Endothelial cell of umbilical vein (primary cell): ENCODE results near the gene EIF5B. TPM values are rescaled to one million over a fixed set of nuclear protein-coding genes. Genes with fewer than 3 reads are reported as not detected.

Source experiments
- BruUV-seq: library from RNA; stranded (reverse); fragments of 400-500 nt; replicated peaks from 2 replicates; lab custom pipeline; 2021; lab: Mats Ljungman, UMichigan
- CTCF ChIA-PET: fragments of 300-600, 350-600 bp; sonication (Branson Sonifier 250); formaldehyde crosslinking; loops from one replicate; lab custom pipeline; 2021; ENCODE audit warnings: antibody characterized with exemption, inconsistent platforms; lab: Charles Lee
- POLR2A ChIA-PET: fragments of 300-600, 350-600 bp; sonication (Branson Sonifier 250); formaldehyde crosslinking; loops from one replicate; lab custom pipeline; 2021; ENCODE audit warnings: antibody characterized with exemption, inconsistent platforms; lab: Charles Lee
- DNase-seq: peaks from one replicate; pipeline ENCODE4 v3.0.0-alpha.2; 2011; ENCODE audit warnings: low read depth, low spot score
- FAIRE-seq: peaks from 2 replicates; lab custom pipeline; 2011; peaks lifted over from hg19 to GRCh38; lab: Jason Lieb, UNC
- H2AFZ ChIP-seq: 2 replicates; pipeline ENCODE4 v1.6.0; 2012; ENCODE audit warnings: low read depth, low read length, control low read depth, inconsistent platforms
- H3K27ac ChIP-seq: 2 replicates; pipeline ENCODE4 v1.5.1; 2011; ENCODE audit warnings: low read depth, mild to moderate bottlenecking, control low read depth, low read length, moderate library complexity; ENCODE audit not compliant: insufficient read depth
- H3K27me3 ChIP-seq, 2 experiments: 2 replicates each; pipeline versions ENCODE4 v1.6.0 to v1.6.1; 2011; ENCODE audit warnings: low read length in 2 of 2, mixed read lengths in 1 of 2; ENCODE audit not compliant: control insufficient read depth in 2 of 2, insufficient read depth in 2 of 2
- H3K36me3 ChIP-seq, 2 experiments: 2 replicates in 1 of 2; 3 replicates in 1 of 2; pipeline ENCODE4 v1.5.1; 2011; ENCODE audit warnings: low read length in 2 of 2, mild to moderate bottlenecking in 1 of 2, moderate library complexity in 1 of 2; ENCODE audit not compliant: control insufficient read depth in 2 of 2, insufficient read depth in 2 of 2; ENCODE audit errors: extremely low read depth in 1 of 2
- H3K4me1 ChIP-seq: 3 replicates; pipeline ENCODE4 v1.5.1; 2011; ENCODE audit warnings: mild to moderate bottlenecking, low read length; ENCODE audit not compliant: control insufficient read depth, insufficient read depth; ENCODE audit errors: extremely low read depth
- H3K4me2 ChIP-seq: 2 replicates; pipeline ENCODE4 v1.6.1; 2011; ENCODE audit warnings: low read length, control low read depth, mixed read lengths; ENCODE audit not compliant: insufficient read depth
- H3K4me3 ChIP-seq, 3 experiments: fragments of 200-600 bp in 1 of 3; sonication (generic), shearing (Covaris generic) in 1 of 3; replicated peaks in 1 of 3; 2 replicates each; pipeline ENCODE4 v1.5.1; 2011 to 2016; ENCODE audit warnings: control low read depth in 3 of 3, low read length in 3 of 3, mild to moderate bottlenecking in 2 of 3, inconsistent platforms in 1 of 3, low read depth in 1 of 3, moderate library complexity in 1 of 3; ENCODE audit not compliant: insufficient read depth in 1 of 3
- H3K79me2 ChIP-seq: 2 replicates; pipeline ENCODE4 v1.6.0; 2012; ENCODE audit warnings: low read length, inconsistent platforms; ENCODE audit not compliant: control insufficient read depth, insufficient read depth
- H3K9ac ChIP-seq: replicated peaks from 2 replicates; pipeline ENCODE3; 2011; ENCODE audit warnings: low read length, control low read depth; ENCODE audit not compliant: insufficient read depth; ENCODE audit errors: extremely low read depth
- H3K9me1 ChIP-seq: replicated peaks from 3 replicates; pipeline ENCODE4 v1.6.0; 2011; ENCODE audit warnings: mild to moderate bottlenecking, low read length; ENCODE audit not compliant: control insufficient read depth, insufficient read depth; ENCODE audit errors: extremely low read depth
- H3K9me3 ChIP-seq: replicated peaks from 2 replicates; pipeline ENCODE4 v1.5.1; 2012; ENCODE audit warnings: low read length, inconsistent platforms; ENCODE audit not compliant: control insufficient read depth, insufficient read depth
- H4K20me1 ChIP-seq: replicated peaks from 2 replicates; pipeline ENCODE3; 2011; ENCODE audit warnings: mild to moderate bottlenecking, low read length; ENCODE audit not compliant: control insufficient read depth, insufficient read depth; ENCODE audit errors: extremely low read depth
- CTCF ChIP-seq, 2 donors: IDR thresholded peaks; 1 replicate in 1 of 2; 2 replicates in 1 of 2; pipeline ENCODE4 v1.5.1; 2011; ENCODE audit warnings: low read length in 2 of 2, mild to moderate bottlenecking in 2 of 2, moderate library complexity in 2 of 2, control low read depth in 1 of 2, inconsistent platforms in 1 of 2, low read depth in 1 of 2; ENCODE audit not compliant: insufficient read depth in 1 of 2; ENCODE audit errors: extremely low read depth in 1 of 2
- EZH2 ChIP-seq: IDR thresholded peaks from 2 replicates; pipeline ENCODE4 v1.6.1; 2012; ENCODE audit warnings: borderline replicate concordance, low read depth, mild to moderate bottlenecking, moderate library complexity, low read length, inconsistent platforms; ENCODE audit not compliant: severe bottlenecking
- FOS ChIP-seq: IDR thresholded peaks from 2 replicates; pipeline ENCODE4 v1.6.1; 2011; ENCODE audit warnings: mild to moderate bottlenecking, low read length, moderate library complexity, borderline replicate concordance; ENCODE audit not compliant: insufficient read depth
- GATA2 ChIP-seq: IDR thresholded peaks from 2 replicates; pipeline ENCODE4 v1.7.0; 2011; ENCODE audit warnings: low read depth, mild to moderate bottlenecking, moderate library complexity, mixed read lengths, low read length; ENCODE audit not compliant: insufficient read length, insufficient read depth
- JUN ChIP-seq: IDR thresholded peaks from 2 replicates; pipeline ENCODE4 v1.6.1; 2011; ENCODE audit warnings: borderline replicate concordance, low read depth; ENCODE audit not compliant: insufficient read length, insufficient read depth
- MYC ChIP-seq: IDR thresholded peaks from one replicate; pipeline ENCODE4 v1.6.1; 2011; ENCODE audit warnings: mild to moderate bottlenecking, low read depth, low read length
- POLR2A ChIP-seq: IDR thresholded peaks from 2 replicates; pipeline ENCODE4 v1.6.1; 2012; ENCODE audit warnings: low read depth, mild to moderate bottlenecking, control low read depth, low read length
- POLR2AphosphoS5 ChIP-seq: IDR thresholded peaks from 2 replicates; pipeline ENCODE4 v1.6.1; 2012; ENCODE audit warnings: low read depth, mild to moderate bottlenecking, control low read depth, low read length, moderate library complexity; ENCODE audit not compliant: insufficient read depth
- dilution Hi-C: fragments of 300-500 bp; cut with MboI; formaldehyde crosslinking; loops from one replicate; pipeline ENCODE4 v1.15.0; 2019; ENCODE audit warnings: low sequenced_read_pairs; ENCODE audit not compliant: extremely low pct_ligation_motif_present
- intact Hi-C: fragments of 100-400 bp; cut with micrococcal nuclease; formaldehyde crosslinking; loops from one replicate; pipeline ENCODE4 v1.10.0; 2022
- polyA plus RNA-seq, 4 experiments: library from polyadenylated mRNA; depleted of rRNA in 3 of 4; stranded (reverse) in 3 of 4; unstranded in 1 of 4; fragments of >200 nt; gene quantifications; 2 replicates each; pipeline versions ENCODE4 v1.2.1 to v1.2.3, GENCODE V29; 2011 to 2012; ENCODE audit warnings: missing spikeins in 1 of 4
- total RNA-seq: library from RNA; stranded (reverse); gene quantifications from 2 replicates; pipeline ENCODE4 v1.2.3, GENCODE V29; 2021
- TF ChIP-seq, protein P1 (sequence below): IDR thresholded peaks from 2 replicates; pipeline ENCODE4 v1.6.1; 2011; ENCODE audit not compliant: insufficient read depth, insufficient read length

Gene EIF5B
- total and polyA plus RNA-seq, 2 donors (not counting 3 experiments of a cell fraction or from before 2014, with no cell fraction given), result 10.1 to 54.5 TPM

DNA sequence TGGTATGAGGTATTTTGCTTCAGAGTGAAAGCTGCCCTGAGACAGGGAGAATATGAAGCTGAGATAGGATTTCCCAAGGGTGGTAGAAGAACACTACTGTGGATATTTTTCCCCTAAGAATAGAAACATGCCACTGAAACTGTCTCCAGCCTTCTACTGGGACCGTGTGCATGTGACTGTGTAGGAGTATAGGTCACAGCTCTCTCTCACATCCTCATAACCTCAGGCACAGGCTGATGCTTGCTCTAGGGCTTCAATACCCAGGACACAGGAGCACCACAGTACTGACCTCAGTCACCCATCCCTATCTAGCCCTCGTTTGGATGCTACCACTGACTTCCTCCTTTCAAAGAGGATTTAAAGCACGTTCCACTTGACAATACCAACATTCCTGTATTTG is 85.4 kb downstream of the EIF5B start:
- Histone ChIP-seq H3K9ac (no peak overlapping the region), H3K27ac (no peak overlapping the region), H3K9me3 (no peaks in the 10 kb centered on the region), H3K79me2 (peaks cover 14% of the 10 kb centered on the region), H3K27me3 (no peaks in the 10 kb centered on the region), H3K9me1 (no peaks in the 10 kb centered on the region), H4K20me1 (no peaks in the 10 kb centered on the region), H2AFZ (no peak overlapping the region), H3K4me2 (no peak overlapping the region), H3K36me3 (peaks cover 14 to 33% of the 10 kb centered on the region in 2 experiments), H3K4me3 (no peak overlapping the region), H3K4me1 (peaks cover 16% of the 10 kb centered on the region)
- DNase-seq (no peak), FAIRE-seq (no peak)
- no peak for TF ChIP-seq GATA2
- TF ChIP-seq EZH2, result no peak
- no peak for TF ChIP-seq CTCF (IDR thresholded peaks at IDR 0.05; ENCODE audit: extremely low read depth in 1 of 2, insufficient read depth in 1 of 2, low read depth in 1 of 2, low read length in 2 of 2)
- TF ChIP-seq POLR2AphosphoS5, result no peak
- no peak for TF ChIP-seq MYC
- TF ChIP-seq FOS, result no peak
- no peak for TF ChIP-seq JUN
- TF ChIP-seq POLR2A, result no peak
- TF ChIP-seq, protein P1, sequence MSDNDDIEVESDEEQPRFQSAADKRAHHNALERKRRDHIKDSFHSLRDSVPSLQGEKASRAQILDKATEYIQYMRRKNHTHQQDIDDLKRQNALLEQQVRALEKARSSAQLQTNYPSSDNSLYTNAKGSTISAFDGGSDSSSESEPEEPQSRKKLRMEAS, result no peak
- BruUV-seq, result no TSS peak
- intact Hi-C loops (loop anchor here (5.0 kb wide), 1 partner anchor 70 kb away; the partner anchor contains the start of gene REV1), dilution Hi-C loops (no loop called here)
- POLR2A ChIA-PET, result no interaction called here
- CTCF ChIA-PET, result interaction anchor here (1.0 kb wide), 1 partner anchor 9 kb away, joined by 3 read pairs; no protein-coding TSS in a partner anchor
